ENCODE data around the gene C3orf20. TPM values are rescaled to one million over a fixed set of nuclear protein-coding genes. Genes with fewer than 3 reads are reported as not detected.
"Not testable (repeated sequence)": the region's sequence is repeated elsewhere in the genome, so short reads cannot be mapped to it uniquely, and the experiment has no call there.

The C3orf20 gene
- polyA plus RNA-seq, 3 donors, result 0.30 to 0.34 (median 0.32) TPM

GRCh38 chr3:14647976-14648955 is 26.7 kb upstream of the C3orf20 start:
- DNase-seq (ENCODE audit: extremely low read depth in 1 of 11, low read depth in 9 of 11, low spot score in 4 of 11), result no peak

DNA sequence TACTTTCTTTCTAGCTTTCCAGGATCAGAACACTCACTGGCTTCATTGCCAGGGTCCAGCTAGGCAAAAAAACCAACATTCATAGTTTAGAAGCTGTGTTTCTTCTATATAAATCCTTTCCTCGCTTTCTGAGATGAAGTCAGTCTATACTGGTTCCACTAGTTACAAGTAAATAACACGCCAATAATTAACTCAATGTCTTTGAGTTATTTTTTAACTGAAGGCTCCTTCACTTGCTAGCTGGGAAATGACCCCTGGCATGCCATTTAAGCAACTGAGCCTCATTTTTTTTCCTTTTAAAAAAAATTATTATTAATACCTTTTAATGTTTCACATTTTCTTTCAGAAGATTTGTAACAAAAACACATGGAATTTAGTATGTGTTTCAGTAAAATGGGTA is 25.5 kb upstream of the C3orf20 start:
- peak in 4 of 11 donors; percentile 46 to 79 (median 51) for DNase-seq (ENCODE audit: extremely low read depth in 1 of 11, low read depth in 9 of 11, low spot score in 4 of 11)

GRCh38 chr3:14650193-14650592 is 24.7 kb upstream of the C3orf20 start:
- DNase-seq (ENCODE audit: extremely low read depth in 1 of 11, low read depth in 9 of 11, low spot score in 4 of 11), result no peak

- peak; percentile 95 to 100 (median 98) for DNase-seq (ENCODE audit: extremely low read depth in 1 of 11, low read depth in 9 of 11, low spot score in 4 of 11)
These were observed 23.3 kb upstream of the C3orf20 start, which contains the start of gene CCDC174 for GRCh38 chr3:14651440-14652251. TSS of gene CCDC174 (plus strand) at chr3:14651762. CDS start at chr3:14651837, 75 bp downstream.

- DNase-seq (ENCODE audit: extremely low read depth in 1 of 11, low read depth in 9 of 11, low spot score in 4 of 11), result not testable (repeated sequence)
These were observed 22.5 kb upstream of the C3orf20 start for GRCh38 chr3:14652360-14652907.

DNA sequence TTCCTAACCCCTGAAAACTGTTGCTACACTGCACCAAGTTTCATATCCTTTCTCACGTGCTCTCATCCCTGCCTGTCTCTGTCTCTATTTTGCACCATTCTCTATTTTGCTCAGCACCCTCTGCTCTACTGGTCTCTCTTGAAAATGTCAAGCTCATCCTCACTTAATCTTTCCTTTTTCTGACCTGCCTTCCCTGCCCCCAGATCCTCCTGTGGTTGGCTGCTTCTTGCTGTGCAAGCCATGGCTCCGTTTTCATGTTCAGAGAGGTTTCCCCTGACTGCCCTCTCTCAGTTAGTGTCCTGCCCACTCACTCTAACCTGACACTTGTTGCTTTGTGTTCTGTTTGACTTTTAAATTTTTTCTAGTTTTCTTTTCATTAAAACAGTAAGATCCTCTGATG is 17.4 kb upstream of the C3orf20 start:
- DNase-seq (ENCODE audit: extremely low read depth in 1 of 11, low read depth in 9 of 11, low spot score in 4 of 11), result no peak

DNA sequence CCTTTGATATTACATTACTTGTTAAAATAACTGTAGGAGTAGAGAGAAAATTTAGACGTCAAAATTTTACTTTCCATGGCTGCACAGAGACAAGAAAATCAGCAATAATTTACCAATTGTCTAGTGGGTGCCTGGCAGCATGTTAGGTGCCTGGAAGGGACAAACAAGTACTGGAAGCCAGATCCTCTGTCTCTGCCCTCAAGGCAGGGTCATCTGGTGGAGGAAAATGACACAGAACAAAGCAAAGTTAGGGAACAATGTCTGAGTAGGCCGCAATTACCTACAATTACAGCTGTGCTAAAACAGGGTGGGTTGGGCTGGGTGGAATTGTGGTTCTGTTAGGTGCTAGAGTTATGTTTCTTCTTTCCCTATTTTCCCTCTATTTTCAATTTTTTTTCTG is 16.0 kb upstream of the C3orf20 start:
- DNase-seq (ENCODE audit: extremely low read depth in 1 of 11, low read depth in 9 of 11, low spot score in 4 of 11), result no peak

- DNase-seq (ENCODE audit: extremely low read depth in 1 of 11, low read depth in 9 of 11, low spot score in 4 of 11), result no peak
These were observed 14.0 kb upstream of the C3orf20 start for GRCh38 chr3:14660942-14661341.

- no peak for DNase-seq (ENCODE audit: extremely low read depth in 1 of 11, low read depth in 9 of 11, low spot score in 4 of 11)
These were observed 11.4 kb upstream of the C3orf20 start for GRCh38 chr3:14663396-14664135.

- DNase-seq (ENCODE audit: extremely low read depth in 1 of 11, low read depth in 9 of 11, low spot score in 4 of 11), result no peak
These were observed 10.8 kb upstream of the C3orf20 start for GRCh38 chr3:14664170-14664569.

DNA sequence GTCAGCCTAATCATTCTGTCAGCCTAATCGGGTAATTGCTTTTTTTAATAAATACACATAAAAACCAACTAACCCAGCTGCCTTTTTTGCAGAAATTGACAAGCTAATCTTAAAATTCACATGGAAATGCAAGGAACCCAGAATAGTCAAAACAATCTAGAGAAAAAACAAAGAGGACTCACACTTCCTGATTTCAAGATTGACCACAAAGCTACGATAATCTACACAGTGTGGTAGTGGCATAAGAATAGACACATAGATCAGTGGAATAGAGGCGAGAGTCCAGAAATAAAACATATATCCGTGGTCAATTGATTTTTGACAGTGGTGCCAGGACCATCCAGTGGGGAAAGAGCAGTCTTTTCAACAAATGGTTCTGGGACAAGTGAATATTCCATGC is 2.4 kb upstream of the C3orf20 start:
- DNase-seq (ENCODE audit: extremely low read depth in 1 of 11, low read depth in 9 of 11, low spot score in 4 of 11), result no peak

GRCh38 chr3:14676881-14677280 is 1.9 kb downstream of the C3orf20 start:
- DNase-seq (ENCODE audit: extremely low read depth in 1 of 11, low read depth in 9 of 11, low spot score in 4 of 11), result no peak

DNA sequence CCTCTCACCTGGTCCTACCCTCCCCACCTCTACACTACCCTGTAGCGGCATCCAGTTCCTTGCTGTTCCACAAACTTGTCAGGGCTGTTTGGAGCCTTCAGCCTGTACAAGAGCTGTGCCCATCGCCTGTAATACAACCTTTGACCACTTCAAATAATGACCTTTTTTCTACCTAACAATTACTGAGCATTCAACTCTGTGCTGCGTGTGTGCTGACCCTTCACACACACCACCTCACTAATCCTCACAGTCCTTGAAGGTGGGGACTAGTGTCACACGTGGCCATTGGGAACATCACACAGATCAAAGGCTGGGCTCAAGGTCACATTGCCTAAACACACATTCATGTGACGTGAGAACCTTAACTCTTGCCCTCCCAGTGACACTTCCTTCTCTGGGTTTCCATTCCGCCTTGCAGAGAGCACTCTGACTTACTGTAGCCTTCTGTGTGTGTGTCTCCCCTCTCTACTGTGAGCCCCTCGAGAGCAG is 3.1 kb downstream of the C3orf20 start:
- DNase-seq (ENCODE audit: extremely low read depth in 1 of 11, low read depth in 9 of 11, low spot score in 4 of 11), result no peak

DNA sequence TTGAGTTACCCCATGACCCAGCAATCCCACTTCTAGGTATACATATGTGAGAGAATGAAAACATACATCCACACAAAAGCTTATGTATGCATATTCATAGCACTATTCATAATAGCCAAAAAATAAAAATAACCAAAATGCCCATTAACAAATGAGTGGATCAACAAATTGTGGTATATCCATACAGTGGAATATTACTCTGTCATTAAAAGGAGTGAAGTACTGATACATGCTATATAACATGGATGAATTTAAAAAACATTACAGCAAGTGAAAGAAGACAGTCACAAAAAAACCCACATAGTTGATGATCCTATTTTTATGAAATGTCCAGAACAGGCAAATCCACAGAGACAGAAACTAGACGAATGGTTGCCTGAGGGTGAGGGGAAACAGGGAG is 5.2 kb downstream of the C3orf20 start:
- DNase-seq (ENCODE audit: extremely low read depth in 1 of 11, low read depth in 9 of 11, low spot score in 4 of 11), result no peak

- no peak for DNase-seq (ENCODE audit: extremely low read depth in 1 of 11, low read depth in 9 of 11, low spot score in 4 of 11)
These were observed 5.8 kb downstream of the C3orf20 start for GRCh38 chr3:14680716-14681115.

DNA sequence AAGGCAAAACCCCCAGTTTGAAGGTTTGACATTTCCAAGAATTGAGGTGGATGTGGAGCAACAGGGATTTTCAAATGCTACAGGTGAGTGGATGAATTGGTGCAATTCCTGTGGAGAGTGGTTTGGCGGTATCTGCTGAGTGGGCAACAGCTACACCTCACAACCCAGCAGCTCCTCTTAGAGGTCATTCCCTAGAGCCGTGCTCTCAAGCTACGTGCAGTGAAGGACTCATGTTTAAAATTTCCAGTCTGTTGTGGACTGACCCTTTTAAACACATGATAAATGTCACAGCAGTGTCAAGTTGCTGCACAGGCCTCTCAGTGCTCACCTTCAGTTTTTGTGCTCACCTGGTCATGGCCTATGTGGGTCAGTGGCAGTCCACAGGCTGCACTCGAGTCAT is 9.5 kb downstream of the C3orf20 start:
- no peak for DNase-seq (ENCODE audit: extremely low read depth in 1 of 11, low read depth in 9 of 11, low spot score in 4 of 11)

DNA sequence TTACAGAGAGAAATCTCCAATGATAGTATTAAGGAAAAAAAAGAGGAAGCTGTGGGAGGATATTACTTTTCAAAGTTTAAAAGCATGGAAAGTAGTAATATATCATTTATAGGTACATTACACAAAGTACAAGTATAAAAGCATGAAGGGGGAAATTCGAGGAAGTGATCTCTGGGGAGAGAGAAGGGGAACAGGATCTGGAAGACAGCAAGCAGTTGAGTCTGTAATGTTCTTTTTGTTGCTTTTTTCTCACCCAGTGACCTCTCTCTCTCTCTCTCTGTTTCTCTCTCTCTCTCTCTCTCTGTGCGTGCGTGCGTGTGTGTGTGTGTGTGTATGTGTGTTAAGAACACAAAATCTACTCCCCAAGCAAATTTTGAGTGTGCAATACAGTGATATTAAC is 10.2 kb downstream of the C3orf20 start:
- DNase-seq (ENCODE audit: extremely low read depth in 1 of 11, low read depth in 9 of 11, low spot score in 4 of 11), result peak in 3 of 11 donors; percentile 8 to 20 (median 11)

GRCh38 chr3:14687360-14687759 is 12.4 kb downstream of the C3orf20 start:
- DNase-seq (ENCODE audit: extremely low read depth in 1 of 11, low read depth in 9 of 11, low spot score in 4 of 11), result no peak

DNA sequence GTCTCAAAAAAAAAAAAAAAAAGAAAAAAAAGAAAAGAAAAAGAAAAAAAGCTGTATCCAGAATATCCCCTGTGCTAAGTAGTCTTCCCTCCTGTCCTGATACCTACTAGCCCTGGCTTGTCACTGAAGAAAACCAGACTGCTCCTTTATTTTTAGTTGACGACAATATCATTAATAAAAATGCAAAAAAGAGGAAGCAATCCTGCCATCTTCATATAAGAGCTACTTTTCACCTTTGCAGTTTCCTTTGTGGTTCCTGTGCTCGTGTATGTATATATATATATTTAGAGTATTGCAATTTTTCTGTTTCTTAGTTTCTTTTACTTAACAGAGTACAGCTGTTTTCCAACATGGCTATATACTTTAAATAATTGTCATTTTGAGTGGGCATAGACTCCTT is 13.6 kb downstream of the C3orf20 start:
- DNase-seq (ENCODE audit: extremely low read depth in 1 of 11, low read depth in 9 of 11, low spot score in 4 of 11), result no peak
